ENCODE results near the gene BSPRY.
A peak's percentile ranks its signal among the peaks of the same experiment; 100 is the strongest.
"Not testable (repeated sequence)": the region's sequence is repeated elsewhere in the genome, so short reads cannot be mapped to it uniquely, and the experiment has no call there.

BSPRY gene

DNA sequence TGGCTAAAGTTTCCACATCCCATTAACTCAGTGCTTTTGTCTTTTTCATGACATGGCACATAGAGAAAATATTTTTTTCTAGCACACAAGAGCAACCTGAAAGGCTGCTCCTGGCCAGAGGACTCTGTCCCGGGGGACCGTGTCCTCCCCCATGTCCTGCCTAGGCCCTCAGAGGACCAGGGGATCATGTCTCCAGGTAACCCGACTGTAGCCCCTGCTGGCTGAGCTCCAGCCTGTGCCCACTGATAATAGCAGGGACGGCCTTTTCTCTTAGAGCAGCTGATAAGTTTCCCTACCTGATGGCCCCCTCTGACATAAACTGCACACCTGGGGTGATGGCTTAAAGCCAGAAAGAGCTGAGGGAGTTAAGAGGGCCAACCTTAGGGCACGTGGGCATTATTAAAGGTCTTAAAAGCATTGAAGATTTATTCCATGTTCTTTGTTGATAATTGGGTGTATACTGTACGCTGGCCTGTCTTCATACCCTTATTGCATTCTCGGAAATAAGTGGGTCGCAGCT is 21.5 kb downstream of the BSPRY start:
- DNase-seq: no peak

GRCh38 chr9:113372059-113372458 is 22.7 kb downstream of the BSPRY start:
- DNase-seq: no peak

DNA sequence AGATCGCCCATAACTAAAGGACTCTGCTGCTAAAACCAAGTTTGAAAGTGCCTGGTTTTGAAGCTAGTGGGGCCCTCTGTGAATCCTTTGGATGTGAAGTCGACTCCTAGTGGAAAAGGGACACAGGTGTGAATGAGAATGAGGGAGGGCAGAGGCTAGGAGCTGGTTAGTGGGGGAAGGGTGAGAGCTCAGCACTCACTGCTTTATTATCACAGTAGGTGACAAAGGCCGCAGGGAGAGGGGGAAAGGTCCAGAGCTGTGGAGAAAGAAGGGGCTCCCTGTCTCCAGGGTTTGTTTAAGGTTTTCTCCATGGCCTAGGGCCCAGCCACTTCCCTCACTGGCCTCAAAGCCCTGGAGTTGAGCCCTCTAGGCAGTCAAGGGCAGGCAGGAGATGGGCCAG is 23.9 kb downstream of the BSPRY start:
- DNase-seq: no peak

DNA sequence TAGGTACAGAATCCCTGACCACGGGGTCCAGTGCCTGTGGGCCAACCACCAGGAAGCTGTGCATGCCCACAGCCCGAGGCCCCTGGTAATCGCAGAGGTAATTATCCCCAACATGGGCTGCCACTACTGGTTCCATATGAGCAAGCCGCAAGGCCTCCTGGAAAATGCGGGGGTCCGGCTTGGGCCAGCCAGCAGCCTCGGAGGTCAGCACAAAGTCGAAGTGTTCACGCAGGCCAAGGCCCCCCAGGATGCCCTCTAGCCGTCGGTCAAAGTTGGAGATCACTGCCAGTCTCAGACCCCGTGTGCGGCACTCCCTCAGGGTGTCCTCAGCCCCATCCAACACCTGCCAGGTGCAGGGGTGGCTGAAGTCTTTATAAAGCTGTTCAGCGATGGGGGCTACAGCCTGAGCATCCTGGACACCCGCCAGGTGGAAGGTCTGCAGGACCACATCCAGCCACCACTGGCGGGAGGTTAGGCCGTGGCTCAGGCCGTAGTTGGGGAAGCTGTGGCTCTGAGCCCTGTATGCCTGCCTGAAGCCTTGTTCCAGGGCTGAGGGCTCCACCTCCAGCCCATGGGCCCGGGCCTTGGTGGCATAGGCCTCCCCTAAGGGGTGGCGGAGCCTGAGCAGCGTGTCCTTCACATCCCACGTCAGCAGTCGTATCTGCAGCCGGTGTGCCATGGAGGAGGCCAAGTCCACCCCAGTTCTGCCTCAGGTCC is 24.5 kb downstream of the BSPRY start:
- no peak for DNase-seq

- no peak for DNase-seq
These were observed 26.0 kb downstream of the BSPRY start for GRCh38 chr9:113375057-113376023.

DNA sequence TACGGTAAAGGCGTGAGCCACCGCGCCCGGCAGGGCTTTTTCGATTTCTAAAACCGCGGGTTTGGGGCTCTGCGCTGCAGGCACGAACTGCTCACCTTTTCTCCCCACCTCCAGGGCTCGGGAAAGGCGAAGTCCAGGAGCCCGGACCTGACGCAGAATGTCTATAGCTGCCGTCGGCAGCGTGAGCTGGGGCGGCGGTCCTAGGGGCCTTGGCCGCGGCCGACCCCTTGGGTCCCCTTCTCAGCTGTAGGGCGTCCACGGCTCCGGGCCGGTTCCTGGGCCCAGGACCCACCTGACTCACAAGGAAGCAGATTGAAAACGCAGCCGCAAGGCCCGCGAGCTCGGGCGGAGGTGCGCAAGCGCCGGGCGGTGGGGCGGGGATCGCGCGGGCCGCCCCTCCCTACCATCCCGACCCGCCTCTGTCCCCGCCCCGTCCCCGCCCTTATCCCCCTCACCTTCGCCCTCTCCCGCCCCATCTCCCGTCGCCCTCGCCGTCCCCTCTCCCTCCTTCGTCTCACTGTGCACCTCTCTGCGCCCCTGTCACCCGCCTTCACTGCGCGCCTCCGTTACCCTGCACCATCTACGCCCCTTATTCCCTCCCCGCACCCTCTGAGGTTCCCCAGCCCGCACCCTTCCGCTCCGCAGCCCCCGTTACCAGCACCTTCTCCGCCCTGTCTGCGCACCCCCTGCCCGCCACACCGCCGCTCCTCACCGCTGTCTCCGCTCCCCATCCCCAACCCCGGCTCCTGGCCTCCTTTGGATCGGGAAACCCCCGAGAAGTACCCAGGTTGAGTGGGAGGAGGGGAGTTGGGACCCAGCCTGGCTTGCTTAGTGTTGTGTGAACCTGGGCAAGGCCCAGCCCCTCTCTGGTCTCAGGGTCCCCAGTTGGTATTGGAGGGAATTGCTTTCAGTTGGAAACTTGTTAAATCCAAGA is 27.6 kb downstream of the BSPRY start, which contains the start of gene HDHD3:
TSS of gene HDHD3 (minus strand) at position 353 of the 934 bp plus-strand sequence. CDS start 2,632 bp downstream, outside the sequence.
- DNase-seq: peak; percentile 75

- DNase-seq: not testable (repeated sequence)
These were observed 29.9 kb downstream of the BSPRY start for GRCh38 chr9:113379094-113379828.

DNA sequence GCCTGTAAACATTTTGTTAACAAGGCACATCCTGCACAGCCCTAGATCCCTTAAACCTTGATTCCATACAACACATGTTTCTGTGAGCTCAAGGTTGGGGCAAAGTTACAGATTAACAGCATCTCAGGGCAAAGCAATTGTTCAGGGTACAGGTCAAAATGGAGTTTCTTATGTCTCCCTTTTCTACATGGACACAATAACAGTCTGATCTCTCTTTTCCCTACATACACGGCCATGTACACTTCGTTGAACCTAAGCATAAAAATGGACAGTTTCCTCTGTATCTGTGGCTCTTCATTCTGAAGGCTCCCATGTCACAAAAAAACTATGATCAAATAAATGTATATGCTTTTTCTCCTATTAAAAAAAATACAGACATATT is 30.5 kb downstream of the BSPRY start:
- not testable (repeated sequence) for DNase-seq

DNA sequence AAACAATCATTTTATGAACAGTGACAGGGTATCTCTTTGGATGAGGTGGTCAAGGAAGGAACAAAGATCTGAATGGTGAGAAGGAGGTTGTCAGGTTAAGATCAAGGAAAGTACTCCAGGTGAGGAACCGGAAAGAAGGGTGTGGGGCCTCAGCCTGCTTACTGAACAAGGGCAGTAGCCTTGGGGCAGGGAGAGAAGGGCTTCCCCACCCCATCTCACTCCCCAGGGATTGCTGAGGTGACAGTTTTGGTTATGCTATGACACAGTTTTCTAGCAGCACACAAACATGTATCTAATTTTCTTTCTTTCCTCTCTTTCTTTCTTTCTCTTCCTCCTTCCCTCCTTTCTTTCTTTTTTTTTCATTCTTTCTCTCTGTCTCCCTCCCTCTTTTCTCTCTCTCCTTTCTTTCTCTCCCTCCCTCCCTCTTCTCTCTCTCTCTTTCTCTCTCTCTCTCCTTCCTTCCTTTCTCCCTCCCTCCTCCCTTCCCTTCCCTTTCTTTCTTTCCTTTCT is 31.6 kb downstream of the BSPRY start:
- no peak for DNase-seq

DNA sequence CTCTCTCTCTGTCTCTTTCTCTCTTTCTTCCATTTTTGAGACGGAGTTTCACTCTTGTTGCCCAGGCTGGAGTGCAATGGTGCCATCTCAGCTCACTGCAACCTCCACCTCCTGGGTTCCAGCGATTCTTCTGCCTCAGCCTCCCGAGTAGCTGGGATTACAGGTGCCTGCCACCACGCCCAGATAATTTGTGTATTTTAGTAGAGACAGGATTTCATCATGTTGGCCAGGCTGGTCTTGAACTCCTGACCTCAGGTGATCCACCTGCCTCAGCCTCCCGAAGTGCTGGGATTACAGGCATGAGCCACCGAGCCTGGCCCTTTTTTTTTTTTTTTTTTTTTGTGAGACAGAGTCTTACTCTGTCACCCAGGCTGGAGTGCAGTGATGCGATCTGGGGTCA is 32.1 kb downstream of the BSPRY start:
- not testable (repeated sequence) for DNase-seq

DNA sequence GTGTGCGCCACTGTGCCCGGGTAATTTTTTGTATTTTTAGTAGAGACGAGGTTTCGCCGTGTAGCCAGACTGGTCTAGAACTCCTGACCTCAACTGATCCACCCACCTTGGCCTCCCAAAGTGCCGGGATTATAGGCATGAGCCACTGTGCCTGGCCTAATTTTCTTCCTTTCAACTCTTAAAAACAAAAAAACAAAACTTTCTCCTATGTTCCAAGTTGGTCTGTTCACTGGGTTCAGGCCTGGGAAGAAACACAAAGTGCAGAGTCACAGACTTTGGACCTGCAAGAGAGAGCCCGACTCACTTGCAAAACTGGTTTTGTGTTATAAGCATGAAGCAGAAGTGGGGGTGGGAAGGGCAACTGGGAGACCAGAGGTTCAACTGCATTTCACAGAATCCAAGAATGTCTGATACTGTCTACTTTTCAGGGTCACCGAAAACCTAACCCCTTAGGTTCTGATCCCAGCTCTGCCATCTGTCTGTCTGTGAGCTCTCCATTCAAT is 32.6 kb downstream of the BSPRY start:
- DNase-seq: no peak

DNA sequence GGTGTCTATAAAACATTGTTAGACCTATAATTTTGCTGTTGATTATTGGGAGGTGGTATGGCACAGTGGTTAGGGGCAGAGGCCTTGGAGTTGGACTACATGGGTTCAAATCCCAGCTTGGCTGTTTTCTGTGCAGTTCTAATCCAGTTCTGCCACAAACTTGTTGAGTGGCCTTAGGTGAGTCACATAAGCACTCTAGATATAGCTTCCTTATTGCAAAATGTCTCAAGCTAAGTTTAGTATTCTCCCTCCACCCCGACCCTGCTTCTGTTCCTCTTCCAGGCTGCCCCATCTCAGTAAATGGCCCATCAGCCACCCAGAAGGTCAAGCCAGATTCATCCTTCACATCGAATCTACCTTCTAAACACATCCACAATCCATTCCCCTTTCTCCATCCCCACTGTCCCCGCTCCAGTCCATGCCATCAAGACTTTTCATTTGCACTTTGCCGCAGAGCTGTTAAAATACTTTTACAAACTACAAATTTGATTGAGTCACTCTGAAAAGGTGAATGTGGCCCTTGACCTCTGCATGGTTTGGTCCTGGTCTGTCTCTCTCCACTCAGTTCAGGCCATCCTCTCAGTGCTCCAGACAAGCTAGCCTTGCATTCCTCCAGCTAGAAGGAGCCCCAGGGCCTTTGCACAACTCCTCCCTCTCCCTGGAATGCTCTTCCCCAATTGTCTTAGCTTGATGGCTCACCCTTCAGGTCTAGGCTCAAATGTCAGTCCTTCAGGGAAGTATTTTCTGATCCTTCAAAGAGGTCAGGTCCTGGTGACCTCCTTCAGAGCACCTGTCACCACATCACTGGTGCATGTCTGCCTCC is 37.4 kb downstream of the BSPRY start:
- DNase-seq: no peak

DNA sequence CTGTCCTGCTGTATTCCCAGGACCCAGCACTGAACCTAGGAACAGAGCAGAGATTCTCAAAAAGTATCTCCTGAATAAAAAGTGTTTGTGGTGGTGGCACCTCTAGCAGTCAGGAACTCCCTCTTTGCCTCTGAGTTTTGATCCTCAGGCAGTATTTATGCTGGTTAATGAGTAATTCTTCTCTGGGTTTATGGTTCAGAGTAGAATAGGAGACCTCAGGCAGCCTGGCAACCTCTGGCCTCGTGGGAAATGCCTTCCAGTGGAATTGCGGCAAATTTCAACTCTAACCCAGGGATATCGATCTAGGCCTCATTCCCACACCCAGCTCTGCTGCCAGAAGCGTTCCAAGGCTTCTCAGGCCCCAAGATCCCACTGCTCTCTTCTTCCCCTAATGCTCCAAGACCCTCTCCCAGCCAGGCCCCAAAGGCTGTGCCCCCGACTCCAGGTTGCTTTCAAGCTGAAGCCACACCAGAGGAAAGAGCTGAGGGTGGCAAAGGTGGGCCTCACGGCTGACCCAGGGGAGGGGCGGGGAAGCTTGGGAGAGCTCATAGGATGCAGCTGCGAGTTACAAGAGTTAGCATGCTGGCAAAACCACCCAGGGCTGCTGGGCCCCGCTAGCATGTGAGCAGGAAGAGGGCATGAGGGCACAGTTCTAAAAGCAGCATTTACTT is 38.4 kb downstream of the BSPRY start:
- no peak for DNase-seq

GRCh38 chr9:113388833-113389232 is 39.5 kb downstream of the BSPRY start:
- no peak for DNase-seq

GRCh38 chr9:113389451-113389850 is 40.1 kb downstream of the BSPRY start:
- no peak for DNase-seq

DNA sequence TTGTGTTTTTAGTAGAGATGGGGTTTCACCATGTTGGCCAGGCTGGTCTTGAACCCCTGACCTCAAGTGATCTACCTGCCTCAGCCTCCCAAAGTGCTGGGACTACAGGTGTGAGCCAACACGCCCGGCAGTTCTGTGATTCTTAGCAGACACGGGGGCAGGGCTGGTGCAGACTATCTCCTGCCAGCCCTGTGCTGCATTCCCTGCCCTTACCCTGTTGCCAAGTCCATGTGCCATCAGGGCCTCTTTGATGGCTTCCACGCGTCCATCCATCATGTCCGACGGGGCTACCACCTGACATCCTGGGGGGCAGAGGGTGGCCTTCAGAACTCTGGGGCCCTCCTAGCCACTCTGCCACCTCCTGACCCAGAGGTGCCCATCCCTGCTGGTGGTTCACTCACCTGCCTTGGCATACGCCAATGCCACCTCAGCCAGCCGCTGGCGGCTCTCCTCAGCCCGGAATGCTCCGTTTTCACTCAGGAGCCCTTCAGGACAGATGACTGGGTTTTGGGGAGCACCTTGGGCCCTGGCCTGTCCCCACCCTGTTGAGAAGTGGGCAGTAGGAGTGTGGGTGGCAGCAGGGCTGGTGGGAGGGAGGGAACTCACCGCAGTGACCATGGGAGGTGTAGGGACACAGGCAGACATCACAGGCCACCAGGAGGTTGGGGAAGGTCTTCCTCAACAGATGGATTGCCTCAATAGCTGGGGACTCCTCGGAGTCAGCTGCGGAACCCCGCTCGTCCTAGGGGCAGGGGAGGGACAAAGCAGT is 41.0 kb downstream of the BSPRY start:
- no peak for DNase-seq

DNA sequence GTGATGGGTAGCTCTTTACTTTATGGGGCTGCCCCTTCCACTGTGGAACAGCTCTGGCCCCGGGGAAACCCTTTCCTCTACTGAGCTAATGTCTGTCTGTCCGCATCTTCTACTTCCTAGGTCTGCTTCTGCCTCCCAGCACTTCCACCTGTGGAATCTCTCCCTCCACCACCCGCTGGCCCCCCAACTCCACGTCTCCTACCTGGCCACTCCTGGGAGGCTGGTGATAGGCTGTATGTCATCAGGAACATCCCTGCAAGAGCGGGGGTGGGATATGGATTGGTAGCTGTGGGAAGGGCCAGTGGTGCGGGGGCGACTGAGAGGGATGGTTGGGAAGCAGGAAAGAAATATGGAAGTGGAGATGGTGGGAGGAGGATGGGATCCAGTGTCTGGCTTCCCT is 42.6 kb downstream of the BSPRY start:
- no peak for DNase-seq

GRCh38 chr9:113393281-113393680 is 43.9 kb downstream of the BSPRY start:
- no peak for DNase-seq

Measured in T-helper 9 cell (primary cell).